H1 (cell line): ENCODE results near the gene EPHB1. TPM values are rescaled to one million over a fixed set of nuclear protein-coding genes. Genes with fewer than 3 reads are reported as not detected.

Experiments
- CTCF ChIA-PET: fragments of 300-600 bp; sonication (Branson Sonifier 250); formaldehyde crosslinking; loops from one replicate; lab custom pipeline; 2021; ENCODE audit not compliant: partially characterized antibody; lab: Charles Lee
- POLR2A ChIA-PET: fragments of 300-600 bp; sonication (Branson Sonifier 250); formaldehyde crosslinking; loops from one replicate; lab custom pipeline; 2021; ENCODE audit warnings: inconsistent platforms; ENCODE audit not compliant: partially characterized antibody; lab: Charles Lee
- DNase-seq, 2 experiments: peaks; one replicate each; pipeline versions ENCODE4 v3.0.0 to v3.0.0-alpha.2; 2010 to 2022; ENCODE audit warnings: low spot score in 2 of 2, low read depth in 1 of 2, mixed read lengths in 1 of 2
- FAIRE-seq: peaks from 2 replicates; lab custom pipeline; 2011; peaks lifted over from hg19 to GRCh38; lab: Jason Lieb, UNC
- H2AFZ ChIP-seq: 2 replicates; pipeline ENCODE4 v1.8.1; 2012; ENCODE audit warnings: low read length, inconsistent platforms
- H2AK5ac ChIP-seq: 2 replicates; pipeline ENCODE4 v1.6.1; 2013; ENCODE audit warnings: low read depth, low read length
- H2BK120ac ChIP-seq: replicated peaks from 2 replicates; pipeline ENCODE3; 2013; ENCODE audit warnings: low read depth, low read length, inconsistent platforms
- H2BK12ac ChIP-seq: 2 replicates; pipeline ENCODE4 v1.6.1; 2013; ENCODE audit warnings: low read depth, low read length
- H2BK15ac ChIP-seq: 2 replicates; pipeline ENCODE4 v1.6.1; 2013; ENCODE audit warnings: low read length
- H2BK20ac ChIP-seq: 2 replicates; pipeline ENCODE4 v1.6.1; 2013; ENCODE audit warnings: low read length
- H2BK5ac ChIP-seq: 2 replicates; pipeline ENCODE4 v1.6.1; 2013; ENCODE audit warnings: low read depth, low read length
- H3K14ac ChIP-seq: 2 replicates; pipeline ENCODE4 v1.6.1; 2013; ENCODE audit warnings: inconsistent platforms; ENCODE audit not compliant: insufficient read length
- H3K18ac ChIP-seq: 2 replicates; pipeline ENCODE4 v1.6.1; 2013; ENCODE audit warnings: low read length; ENCODE audit errors: extremely low read depth
- H3K23ac ChIP-seq: 2 replicates; pipeline ENCODE4 v1.6.1; 2013; ENCODE audit warnings: inconsistent platforms; ENCODE audit not compliant: insufficient read length
- H3K23me2 ChIP-seq: 2 replicates; pipeline ENCODE4 v1.6.1; 2013; ENCODE audit warnings: low read depth, low read length
- H3K27ac ChIP-seq: 2 replicates; pipeline ENCODE4 v1.6.1; 2011; ENCODE audit warnings: low read depth, low read length, inconsistent platforms
- H3K27me3 ChIP-seq, 4 experiments: replicated peaks in 1 of 4; 1 replicate in 1 of 4; 2 replicates in 3 of 4; pipeline versions ENCODE4 v1.6.1 to v1.8.1; 2011 to 2013; ENCODE audit warnings: low read length in 3 of 4, mild to moderate bottlenecking in 3 of 4, inconsistent platforms in 2 of 4, mixed read lengths in 2 of 4, moderate library complexity in 1 of 4; ENCODE audit not compliant: control insufficient read depth in 3 of 4, insufficient read depth in 3 of 4; ENCODE audit errors: extremely low read depth in 1 of 4
- H3K36me3 ChIP-seq, 4 experiments: 2 replicates each; pipeline versions ENCODE4 v1.6.1 to v1.8.1; 2011 to 2013; ENCODE audit warnings: mild to moderate bottlenecking in 4 of 4, low read length in 3 of 4, moderate library complexity in 2 of 4, control low read depth in 1 of 4, inconsistent platforms in 1 of 4; ENCODE audit not compliant: insufficient read depth in 4 of 4, control insufficient read depth in 2 of 4
- H3K4ac ChIP-seq: replicated peaks from 2 replicates; pipeline ENCODE3; 2013; ENCODE audit warnings: low read length, low read depth, mixed read lengths, inconsistent platforms; ENCODE audit not compliant: insufficient read length
- H3K4me1 ChIP-seq, 4 experiments: replicated peaks in 1 of 4; 1 replicate in 1 of 4; 2 replicates in 3 of 4; pipeline versions ENCODE4 v1.6.1 to v1.8.1; 2011 to 2013; ENCODE audit warnings: low read length in 3 of 4, inconsistent platforms in 2 of 4, mixed read lengths in 1 of 4; ENCODE audit not compliant: insufficient read depth in 4 of 4, control insufficient read depth in 3 of 4
- H3K4me2 ChIP-seq, 2 experiments: 2 replicates each; pipeline versions ENCODE4 v1.6.1 to v1.8.1; 2011 to 2013; ENCODE audit warnings: low read depth in 2 of 2, low read length in 2 of 2, control low read depth in 1 of 2, inconsistent platforms in 1 of 2, mild to moderate bottlenecking in 1 of 2; ENCODE audit not compliant: insufficient read depth in 1 of 2
- H3K4me3 ChIP-seq, 4 experiments: fragments of 200-600, 300-600 bp in 1 of 4; sonication (generic), shearing (Covaris generic), sonication (Bioruptor Twin) in 1 of 4; 2 replicates each; pipeline versions ENCODE4 v1.5.1 to v1.8.1; 2011 to 2016; ENCODE audit warnings: low read length in 4 of 4, low read depth in 3 of 4, control low read depth in 2 of 4, inconsistent platforms in 2 of 4, mild to moderate bottlenecking in 2 of 4, mixed read lengths in 1 of 4, moderate library complexity in 1 of 4; ENCODE audit not compliant: insufficient read depth in 2 of 4; ENCODE audit errors: extremely low read depth in 1 of 4
- H3K56ac ChIP-seq: replicated peaks from 2 replicates; pipeline ENCODE3; 2013; ENCODE audit warnings: low read depth, mild to moderate bottlenecking, mixed read lengths, low read length, inconsistent platforms; ENCODE audit not compliant: insufficient read length
- H3K79me1 ChIP-seq: 2 replicates; pipeline ENCODE4 v1.6.1; 2013; ENCODE audit warnings: low read depth, low read length, control low read depth
- H3K79me2 ChIP-seq, 2 experiments: 2 replicates each; pipeline versions ENCODE4 v1.6.1 to v1.8.1; 2012 to 2013; ENCODE audit warnings: low read length in 2 of 2, mild to moderate bottlenecking in 2 of 2, inconsistent platforms in 1 of 2; ENCODE audit not compliant: insufficient read depth in 2 of 2, control insufficient read depth in 1 of 2
- H3K9ac ChIP-seq, 4 experiments: replicated peaks in 1 of 4; 1 replicate in 1 of 4; 2 replicates in 3 of 4; pipeline versions ENCODE4 v1.6.1 to v1.8.1; 2011 to 2013; ENCODE audit warnings: low read depth in 3 of 4, low read length in 3 of 4, control low read depth in 2 of 4, mild to moderate bottlenecking in 2 of 4, moderate library complexity in 2 of 4, inconsistent platforms in 1 of 4; ENCODE audit errors: extremely low read depth in 1 of 4
- H3K9me3 ChIP-seq, 2 experiments: 2 replicates each; pipeline versions ENCODE4 v1.6.1 to v1.8.1; 2012 to 2013; ENCODE audit warnings: mild to moderate bottlenecking in 2 of 2, moderate library complexity in 2 of 2, control low read depth in 1 of 2, inconsistent platforms in 1 of 2, low read depth in 1 of 2, low read length in 1 of 2, mixed read lengths in 1 of 2; ENCODE audit not compliant: insufficient read depth in 2 of 2
- H4K20me1 ChIP-seq, 2 experiments: replicated peaks in 1 of 2; 2 replicates each; pipeline versions ENCODE3 to v1.8.1; 2011 to 2013; ENCODE audit warnings: inconsistent platforms in 2 of 2, low read length in 2 of 2, mild to moderate bottlenecking in 1 of 2; ENCODE audit not compliant: insufficient read depth in 2 of 2, control insufficient read depth in 1 of 2
- H4K5ac ChIP-seq: 2 replicates; pipeline ENCODE4 v1.6.1; 2013; ENCODE audit warnings: low read length, low read depth, mixed read lengths, inconsistent platforms; ENCODE audit not compliant: insufficient read length
- H4K8ac ChIP-seq: 2 replicates; pipeline ENCODE4 v1.8.0; 2013; ENCODE audit warnings: mild to moderate bottlenecking, moderate library complexity, low read length, inconsistent platforms; ENCODE audit not compliant: insufficient read depth; ENCODE audit errors: extremely low read depth
- H4K91ac ChIP-seq: replicated peaks from 2 replicates; pipeline ENCODE3; 2013; ENCODE audit warnings: low read length, mixed read lengths, inconsistent platforms; ENCODE audit not compliant: insufficient read length
- WGBS, 2 experiments: shearing (Covaris generic) in 1 of 2; methylation state at CpG; one replicate each; pipeline versions ENCODE4 v1.1.6 to v1.1.7; 2013 to 2015; ENCODE audit warnings: low lambda C conversion rate in 2 of 2, mixed read lengths in 2 of 2, inconsistent platforms in 1 of 2, low coverage in 1 of 2, missing lambda C conversion rate in 1 of 2; ENCODE audit not compliant: insufficient replicate concordance in 2 of 2, insufficient coverage in 1 of 2, insufficient read length in 1 of 2; ENCODE audit errors: extremely low coverage in 1 of 2, missing lambda C conversion rate in 1 of 2; 5-methylcytosine and 5-hydroxymethylcytosine counted together
- polyA plus RNA-seq, 7 experiments: library from polyadenylated mRNA; depleted of rRNA in 3 of 7; stranded (reverse) in 5 of 7; unstranded in 2 of 7; fragments of >200 nt in 5 of 7; fragments of 200-250 nt in 2 of 7; gene quantifications; 1 replicate in 5 of 7; 2 replicates in 1 of 7; 4 replicates in 1 of 7; pipeline versions ENCODE4 v1.2.1 to v1.2.3, GENCODE V29; 2011 to 2013; ENCODE audit warnings: missing spikeins in 2 of 7, mixed read lengths in 2 of 7
- total RNA-seq: library from RNA; stranded (reverse); fragmentation: NEBNext Ultra II Directional; extraction: Animal tissue kit (Norgen Biotek cat#: 25700); gene quantifications from 2 replicates; pipeline ENCODE4 v1.2.1, GENCODE V29; 2021
- TF ChIP-seq, protein P1 (sequence below): IDR thresholded peaks from 2 replicates; pipeline ENCODE4 v1.6.1; 2011; ENCODE audit warnings: low read length, improper control_type of control experiment

EPHB1 gene
- total and polyA plus RNA-seq, 2 of the 8 experiments (the other 6 are each of a cell fraction or from before 2014, with no cell fraction given) = 3.5 to 5.9 TPM

DNA sequence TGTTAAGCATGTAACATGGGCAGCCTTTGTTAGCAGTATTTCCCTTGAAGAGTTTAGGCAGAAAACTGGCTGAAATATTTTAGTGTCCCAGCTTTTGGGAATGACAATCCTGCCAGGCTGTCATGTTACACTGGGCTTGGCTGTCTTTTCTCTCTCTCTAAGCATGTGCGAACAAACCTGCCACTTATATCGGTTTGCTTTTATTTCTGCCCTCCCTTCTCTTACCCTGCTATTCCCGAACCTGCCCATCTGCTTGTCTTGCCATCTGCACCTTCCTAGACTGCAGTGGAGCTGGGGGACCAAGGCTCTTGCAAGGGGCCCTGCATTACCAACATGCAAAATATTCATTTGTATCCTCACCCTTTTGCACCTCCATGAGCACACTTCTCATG lies 339.6 kb downstream of the EPHB1 start:
- H3K23me2 ChIP-seq = no peaks in the 10 kb centered on the region; the same call in 1 of the 2 replicates
- H3K4ac ChIP-seq = no peak overlapping the region
- no peak overlapping the region for H2BK15ac ChIP-seq
- no peaks in the 10 kb centered on the region for H3K36me3 ChIP-seq
- no peaks in the 10 kb centered on the region for H3K79me1 ChIP-seq
- FAIRE-seq = no peak
- no peak overlapping the region for H3K9ac ChIP-seq
- 74% methylated on average over 3 of the region's 3 CpGs; no CpG with 5 or more reads in 1 of the 2 experiments for WGBS, 2 experiments
- no peak overlapping the region for H2AK5ac ChIP-seq
- H3K23ac ChIP-seq = no peak overlapping the region
- no peak overlapping the region for H2AFZ ChIP-seq
- no peaks in the 10 kb centered on the region; a peak in 1 of 7 replicates for H3K27me3 ChIP-seq
- no peaks in the 10 kb centered on the region for H3K79me2 ChIP-seq
- H3K4me1 ChIP-seq = no peaks in the 10 kb centered on the region
- no peak overlapping the region for H3K56ac ChIP-seq
- no peaks in the 10 kb centered on the region for H3K9me3 ChIP-seq
- no peak overlapping the region for H2BK12ac ChIP-seq
- no peak overlapping the region for H4K5ac ChIP-seq
- TF ChIP-seq, protein P1, sequence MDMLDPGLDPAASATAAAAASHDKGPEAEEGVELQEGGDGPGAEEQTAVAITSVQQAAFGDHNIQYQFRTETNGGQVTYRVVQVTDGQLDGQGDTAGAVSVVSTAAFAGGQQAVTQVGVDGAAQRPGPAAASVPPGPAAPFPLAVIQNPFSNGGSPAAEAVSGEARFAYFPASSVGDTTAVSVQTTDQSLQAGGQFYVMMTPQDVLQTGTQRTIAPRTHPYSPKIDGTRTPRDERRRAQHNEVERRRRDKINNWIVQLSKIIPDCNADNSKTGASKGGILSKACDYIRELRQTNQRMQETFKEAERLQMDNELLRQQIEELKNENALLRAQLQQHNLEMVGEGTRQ = no peak
- H2BK120ac ChIP-seq = no peak overlapping the region
- no peak overlapping the region for H4K91ac ChIP-seq
- no peak overlapping the region for H2BK5ac ChIP-seq
- CTCF ChIA-PET = interaction anchor here (1.5 to 1.9 kb wide), 2 partner anchors 322 to 380 kb away, joined by 3 to 5 read pairs; no protein-coding TSS in a partner anchor
- H3K4me3 ChIP-seq = no peak overlapping the region
- POLR2A ChIA-PET = no interaction called here
- H3K18ac ChIP-seq = no peak overlapping the region
- H3K4me2 ChIP-seq = no peak overlapping the region
- no peak for DNase-seq
- no peak overlapping the region for H3K27ac ChIP-seq
- no peak overlapping the region for H4K8ac ChIP-seq
- no peaks in the 10 kb centered on the region for H4K20me1 ChIP-seq
- H2BK20ac ChIP-seq = no peak overlapping the region
- no peak overlapping the region for H3K14ac ChIP-seq
